GM10847 (cell line): ENCODE measurements around the gene EEF2.

Source experiments
- POLR2A ChIP-seq: IDR thresholded peaks from 2 replicates; pipeline ENCODE4 v1.6.1; 2011; ENCODE audit not compliant: insufficient read length; ENCODE audit errors: extremely low read depth

Gene EEF2

DNA sequence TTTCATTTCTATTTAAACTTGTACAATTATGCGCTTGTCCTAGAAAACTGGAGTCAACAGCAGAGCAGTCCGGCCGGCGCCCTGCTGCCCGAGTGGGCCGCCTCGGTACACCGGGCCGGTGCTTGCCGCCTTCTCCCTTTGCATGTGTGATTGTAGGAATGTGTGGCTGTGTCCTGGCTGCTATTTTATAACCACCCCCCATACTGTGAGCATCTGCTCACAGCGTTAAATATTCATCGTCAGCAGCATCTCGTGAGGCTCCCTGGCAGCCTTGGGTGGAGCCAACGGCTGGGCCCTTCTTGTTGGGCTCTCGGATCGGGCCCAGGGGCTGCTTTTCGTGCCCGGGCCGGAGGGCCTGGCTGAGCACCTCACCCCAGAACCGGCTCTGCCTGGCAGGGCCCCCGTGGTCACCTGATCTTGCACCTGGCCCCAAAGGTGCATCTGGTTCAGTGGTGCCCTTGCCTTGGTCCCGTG, 32.9 kb upstream of the EEF2 start:
- no peak for TF ChIP-seq POLR2A

DNA sequence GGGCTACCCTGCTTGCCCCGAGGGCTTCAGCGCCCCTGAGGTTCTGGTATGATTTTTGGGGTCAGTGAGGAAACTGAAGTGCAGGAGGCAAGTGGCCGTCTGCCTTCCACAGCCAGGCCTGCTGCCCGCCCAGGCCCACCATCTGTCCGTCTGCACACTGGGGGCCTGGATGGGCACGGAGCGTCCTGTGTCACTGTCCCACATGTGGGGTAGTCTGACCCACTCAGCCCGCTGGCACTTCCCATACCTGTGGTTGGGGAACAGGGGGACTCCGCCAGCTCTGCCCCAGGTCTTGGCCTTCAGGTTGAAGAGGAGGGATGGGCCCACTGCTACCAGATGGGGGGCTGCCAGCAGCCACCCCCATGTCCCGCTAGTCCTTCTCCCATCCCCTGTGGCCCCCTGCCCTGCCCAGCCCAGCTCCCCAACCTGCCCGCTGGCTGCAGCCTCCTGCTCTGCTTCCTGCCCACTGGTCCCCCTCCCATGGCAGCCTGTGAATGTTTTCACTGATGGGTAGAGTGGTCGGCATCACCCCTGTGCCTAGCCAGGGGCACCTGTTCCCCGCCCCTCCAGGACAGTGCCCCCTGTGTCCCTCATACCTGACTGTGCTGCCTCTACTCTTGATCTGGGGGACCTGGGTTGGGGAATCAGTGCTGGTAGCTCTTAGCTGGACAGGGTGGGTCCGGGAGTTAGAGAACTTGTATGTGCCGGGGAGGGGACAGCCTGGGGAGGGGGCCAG, 31.8 kb upstream of the EEF2 start:
- no peak for TF ChIP-seq POLR2A

DNA sequence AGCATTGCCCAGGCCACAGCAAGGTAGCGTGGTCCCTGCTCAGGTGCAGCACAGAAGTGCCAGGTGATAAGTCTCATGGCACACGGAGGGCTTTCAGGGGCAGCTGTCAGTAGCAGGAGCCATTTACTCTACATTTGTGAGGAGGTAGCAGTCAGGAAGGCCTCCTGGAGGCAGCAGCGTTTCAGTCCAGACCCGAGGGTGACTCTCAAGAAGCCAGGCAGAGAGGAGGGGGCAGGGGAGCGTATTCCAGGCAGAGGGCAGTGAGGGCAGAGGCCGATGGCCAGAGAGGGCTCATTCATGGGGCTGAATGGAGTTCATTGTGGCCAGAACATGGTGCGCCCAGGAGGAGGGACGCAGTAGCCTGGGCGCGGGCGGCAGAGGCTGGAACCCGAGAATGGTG, 31.2 kb upstream of the EEF2 start:
- no peak for TF ChIP-seq POLR2A

DNA sequence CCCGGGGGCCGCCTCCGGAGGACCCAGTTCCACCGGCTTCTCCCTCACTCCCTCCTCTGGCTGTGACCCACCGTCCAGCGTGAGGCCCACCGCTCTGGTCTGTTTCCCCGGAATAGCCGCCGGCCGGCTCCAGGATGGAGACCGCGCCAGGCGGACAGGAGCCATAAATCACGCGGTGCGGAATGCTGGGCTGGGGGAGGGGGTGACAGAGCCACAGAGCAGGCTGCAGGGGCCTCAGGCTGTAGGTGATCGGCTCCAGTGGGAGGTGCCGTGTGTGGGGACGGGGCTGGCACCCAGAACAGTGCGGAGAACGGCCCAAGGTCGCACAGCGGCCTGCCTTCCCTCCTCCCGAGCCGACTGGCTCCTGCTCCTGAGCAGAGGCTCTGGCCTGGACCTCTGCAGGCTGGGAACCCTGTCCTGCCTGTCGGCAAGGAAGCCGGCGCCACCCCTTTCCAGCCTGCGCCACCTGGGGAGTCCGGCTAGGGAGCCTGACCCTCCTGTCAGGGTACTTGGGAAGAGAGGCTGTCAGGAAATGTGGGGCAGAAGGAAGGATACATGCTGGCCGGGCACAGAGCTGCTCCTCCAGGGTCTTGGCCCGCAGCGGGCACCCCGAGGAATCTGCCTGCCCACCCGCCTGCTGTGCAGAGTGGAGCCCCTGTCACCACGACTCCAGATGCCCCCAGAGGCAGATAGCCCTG, 30.6 kb upstream of the EEF2 start:
- TF ChIP-seq POLR2A: no peak

DNA sequence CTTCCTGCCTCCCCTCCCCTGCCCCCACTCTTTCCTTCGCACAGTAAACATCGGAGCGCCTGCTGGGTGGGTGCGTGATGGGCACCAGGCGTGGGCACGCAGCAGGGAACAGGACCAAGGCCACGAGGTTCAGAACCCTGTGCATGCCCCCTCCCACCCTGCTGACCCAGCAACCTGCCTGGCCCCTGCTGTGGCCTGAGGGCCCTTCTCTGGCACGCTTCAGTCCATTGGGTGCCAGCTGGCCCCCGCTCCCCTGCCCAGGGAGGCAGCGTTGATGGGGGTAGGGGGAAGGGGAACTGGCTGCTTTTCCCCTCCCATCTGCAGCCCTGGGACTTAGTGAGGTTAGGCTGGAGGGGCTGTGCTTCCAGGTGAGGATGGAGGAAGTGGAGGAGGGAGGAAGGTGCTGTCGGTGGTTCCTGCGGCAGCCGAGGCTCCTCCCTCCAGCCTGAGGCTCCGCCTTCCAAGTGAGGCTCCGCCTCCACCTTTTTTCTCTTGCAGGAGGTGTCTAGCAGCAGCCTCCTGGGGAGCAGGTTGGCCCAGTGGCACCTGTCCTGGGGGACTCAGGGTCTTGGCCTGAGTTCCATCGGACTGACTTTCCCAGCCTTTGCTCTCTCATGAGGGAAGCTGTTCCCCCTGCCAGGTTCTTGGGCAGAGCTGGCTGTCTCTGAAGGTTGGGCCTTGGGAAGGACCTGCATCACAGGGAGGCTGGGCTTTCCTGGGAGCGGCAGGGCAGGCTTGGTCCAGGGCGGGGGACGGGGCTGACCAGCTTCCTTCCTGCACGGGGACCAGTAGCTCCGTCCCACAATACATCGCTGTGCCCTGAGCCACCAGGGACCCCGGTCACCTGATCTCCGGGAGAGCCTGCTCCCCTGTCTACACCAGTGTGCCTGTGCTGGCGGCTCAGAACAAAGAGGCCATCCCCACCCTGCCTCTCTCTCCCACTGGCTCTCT, 29.6 kb upstream of the EEF2 start:
- no peak for TF ChIP-seq POLR2A

DNA sequence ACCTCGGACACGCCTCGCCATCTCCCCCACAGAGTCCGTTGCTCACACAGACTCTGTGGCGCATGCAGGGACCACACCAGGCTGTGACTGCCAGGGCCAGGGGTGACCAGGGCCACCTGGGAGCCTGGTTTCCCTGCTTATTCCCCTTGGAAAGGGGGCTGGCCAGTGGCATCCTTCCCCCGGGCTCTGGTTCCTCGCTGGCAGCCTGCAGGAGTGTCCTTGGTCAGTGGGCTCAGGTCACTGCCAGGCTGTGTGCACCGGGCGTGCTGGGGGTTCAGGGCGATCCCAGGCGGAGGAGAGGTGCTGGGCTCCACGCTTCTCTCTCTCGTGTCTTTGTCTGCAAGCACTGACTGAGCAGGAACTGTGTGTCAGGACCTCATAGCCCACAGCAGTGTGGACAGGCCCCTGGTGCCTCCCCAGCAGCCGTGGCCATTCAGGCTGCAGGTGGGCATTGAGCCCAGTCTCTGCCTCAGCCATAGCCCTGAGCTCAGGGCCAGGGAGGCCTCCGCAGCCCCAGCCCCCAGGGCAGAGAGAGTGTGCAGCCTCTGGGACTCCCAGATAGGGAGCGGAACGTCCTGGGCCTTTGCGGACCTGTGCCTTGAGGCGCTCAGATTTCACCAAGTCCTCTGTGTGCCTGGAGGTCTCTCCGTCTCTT, 28.8 kb upstream of the EEF2 start:
- no peak for TF ChIP-seq POLR2A

DNA sequence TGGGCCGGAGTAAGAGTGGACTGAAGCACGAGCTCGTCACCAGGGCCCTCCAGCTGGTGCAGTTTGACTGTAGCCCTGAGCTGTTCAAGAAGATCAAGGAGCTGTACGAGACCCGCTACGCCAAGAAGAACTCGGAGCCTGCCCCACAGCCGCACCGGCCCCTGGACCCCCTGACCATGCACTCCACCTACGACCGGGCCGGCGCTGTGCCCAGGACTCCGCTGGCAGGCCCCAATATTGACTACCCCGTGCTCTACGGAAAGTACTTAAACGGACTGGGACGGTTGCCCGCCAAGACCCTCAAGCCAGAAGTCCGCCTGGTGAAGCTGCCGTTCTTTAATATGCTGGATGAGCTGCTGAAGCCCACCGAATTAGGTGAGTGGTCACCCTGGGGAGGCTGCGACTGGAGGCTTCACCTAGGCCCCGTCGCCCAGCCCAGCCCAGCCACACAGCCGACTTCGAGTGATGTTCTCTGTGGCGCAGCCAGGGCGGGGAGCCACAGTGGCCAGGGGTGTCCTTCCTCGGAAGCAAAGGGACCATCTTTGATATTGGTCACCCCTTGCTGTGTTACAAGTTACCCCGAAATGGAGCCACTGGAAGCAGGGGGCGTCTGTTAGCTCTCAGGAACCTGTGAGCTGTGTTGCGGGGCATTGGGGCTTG, 27.8 kb upstream of the EEF2 start:
- TF ChIP-seq POLR2A: no peak

DNA sequence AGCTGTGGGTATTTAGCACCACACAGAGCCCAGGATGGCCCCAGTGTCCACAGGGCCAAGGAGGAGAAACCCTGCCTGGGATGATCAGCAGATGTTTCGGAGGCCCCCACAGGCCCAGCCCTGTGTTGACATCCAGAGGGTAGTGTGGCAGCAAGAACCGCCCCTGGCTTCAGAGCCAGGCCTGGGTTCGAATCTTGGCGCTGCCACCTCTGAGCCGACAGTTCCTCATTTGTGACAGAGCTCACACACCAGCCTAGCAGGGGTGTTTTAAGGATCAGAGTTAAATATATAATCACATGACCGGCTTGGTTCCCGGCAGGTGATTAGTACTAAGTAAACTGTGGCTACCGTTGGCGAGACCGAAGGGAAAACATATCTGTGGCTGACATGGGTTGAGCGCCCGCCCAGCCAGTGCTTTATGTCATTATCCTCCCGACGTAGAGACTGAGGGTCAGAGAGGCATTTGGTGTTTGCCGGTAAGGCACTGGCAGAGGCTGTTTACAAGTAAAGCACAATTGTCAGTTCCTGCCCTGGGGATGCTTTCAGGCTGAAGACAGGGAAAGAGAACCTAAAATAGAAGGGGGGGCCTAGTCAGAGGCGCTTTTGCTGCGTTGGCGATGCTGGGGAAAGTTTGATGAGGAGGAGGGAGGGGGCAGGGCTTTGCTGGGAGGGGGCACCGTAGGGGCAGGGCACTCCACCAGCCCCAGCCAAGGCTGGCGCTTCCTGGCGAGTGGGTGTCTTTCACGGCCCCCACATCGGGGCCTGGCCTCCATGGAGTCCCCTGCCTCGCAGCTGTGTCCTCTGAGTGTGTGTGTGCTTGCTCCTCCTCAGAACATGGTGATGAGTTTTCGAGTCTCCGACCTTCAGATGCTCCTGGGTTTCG, 27.1 kb upstream of the EEF2 start:
- TF ChIP-seq POLR2A: no peak

DNA sequence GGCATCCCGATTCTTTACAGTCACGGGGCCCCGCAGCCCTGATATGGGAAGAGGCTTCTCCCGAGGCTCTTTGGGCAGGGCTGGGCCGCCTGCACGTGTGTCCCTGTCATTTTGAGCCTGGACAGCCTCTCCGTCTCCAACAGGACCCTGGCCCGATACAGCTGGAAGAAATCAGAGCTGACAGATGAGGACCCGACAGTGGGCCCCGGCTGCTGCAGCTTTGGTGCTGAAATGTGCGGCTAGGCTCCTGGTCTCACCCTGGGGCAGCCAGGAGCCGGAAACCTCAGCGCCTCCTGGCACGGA, 25.5 kb upstream of the EEF2 start:
- no peak for TF ChIP-seq POLR2A

DNA sequence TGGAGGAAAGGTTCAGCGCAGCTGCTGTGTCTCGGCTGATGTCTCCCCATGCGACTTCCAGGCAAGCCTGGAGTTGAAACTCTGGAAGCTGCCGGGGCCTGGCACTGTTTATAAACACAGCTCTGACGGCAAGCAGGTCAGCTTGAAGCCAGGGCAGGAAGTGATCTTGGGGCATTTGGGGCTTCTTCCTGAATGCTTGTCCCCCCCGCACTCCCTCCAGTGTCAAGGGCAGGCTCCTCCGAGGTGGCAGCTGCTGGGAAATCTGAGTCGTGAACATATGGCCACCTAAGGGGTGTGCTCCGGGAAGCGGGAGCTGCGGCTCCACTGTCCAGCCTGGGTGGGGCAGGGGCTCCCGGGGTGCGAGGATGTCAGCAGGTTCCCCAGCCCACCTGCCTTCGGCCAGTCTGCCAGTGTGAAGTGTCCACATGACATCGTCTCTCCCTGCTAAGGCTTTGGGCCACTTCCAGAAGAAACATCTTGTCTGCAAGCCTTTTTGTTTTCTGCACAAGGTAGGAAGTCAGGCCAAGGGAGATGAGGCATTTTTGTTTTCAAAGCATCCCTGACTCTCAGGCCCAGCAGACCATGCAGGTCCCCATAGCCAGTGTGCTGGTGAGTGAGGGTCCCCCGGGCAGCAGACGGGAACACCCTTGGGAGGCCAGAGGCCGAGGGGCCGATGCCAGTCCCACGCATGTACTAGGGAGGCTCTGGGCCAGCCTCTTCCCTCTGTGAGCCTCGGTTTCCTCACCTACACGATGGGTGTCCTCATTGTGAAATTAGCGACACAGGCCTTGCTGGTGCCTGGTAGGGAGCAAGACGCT, 24.9 kb upstream of the EEF2 start:
- no peak for TF ChIP-seq POLR2A

DNA sequence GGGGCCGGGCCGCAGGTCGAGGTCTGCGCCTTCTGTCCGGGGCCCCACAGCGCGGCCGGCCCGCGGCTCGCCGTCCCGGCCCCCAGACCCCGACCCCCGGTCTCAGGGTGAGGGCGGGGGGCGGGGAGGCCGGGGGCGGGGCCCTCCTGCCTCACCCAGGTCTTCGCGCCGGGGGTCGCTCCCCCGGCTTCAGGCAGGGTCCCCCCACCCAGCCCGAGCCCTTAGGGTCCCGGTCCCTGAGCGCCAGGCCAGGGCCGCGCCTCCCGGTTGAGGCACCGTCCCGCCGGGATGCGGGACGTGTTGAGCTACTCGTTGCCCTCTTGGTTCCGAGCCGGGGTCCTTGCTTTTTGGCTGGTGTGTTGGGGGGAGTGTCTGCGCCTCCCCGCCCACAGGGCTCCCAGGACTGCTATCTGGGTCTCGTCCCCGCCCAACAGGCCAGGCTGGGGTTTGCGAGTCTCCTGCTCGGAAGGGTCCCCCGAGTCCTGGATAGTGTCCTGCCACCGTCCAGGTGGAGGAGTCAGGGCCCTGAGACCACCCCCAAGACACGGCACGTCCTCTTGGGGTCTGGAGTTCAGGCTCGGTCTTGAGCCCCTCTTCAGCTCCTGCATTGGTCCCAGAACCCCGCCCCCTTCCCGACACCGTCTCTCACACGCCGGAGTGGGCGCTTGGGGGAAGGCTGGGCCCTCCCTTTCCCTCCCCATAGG, 22.7 kb upstream of the EEF2 start:
- no peak for TF ChIP-seq POLR2A
